Measurements from ENCODE around the gene TUBB1.
A peak's percentile ranks its signal among the peaks of the same experiment; 100 is the strongest.

The TUBB1 gene

GRCh38 chr20:59026904-59027740 lies 7.9 kb downstream of the TUBB1 start:
- Histone ChIP-seq H3K27ac (ENCODE audit: low read depth, low read length) (no peak overlapping the region), H3K9ac (ENCODE audit: low read length) (no peak overlapping the region), H3K4me1 (ENCODE audit: insufficient read depth, low read length) (peaks cover 47% of the 10 kb centered on the region), H3K4me3 (ENCODE audit: low read depth in 1 of 2, low read length in 2 of 2) (no peak overlapping the region), H3K27me3 (ENCODE audit: control insufficient read depth in 1 of 2, insufficient read depth in 2 of 2, low read length in 2 of 2) (no peaks in the 10 kb centered on the region), H3K36me3 (ENCODE audit: insufficient read depth, low read length) (peaks cover 49% of the 10 kb centered on the region), H3K9me3 (ENCODE audit: low read length) (no peaks in the 10 kb centered on the region)

GRCh38 chr20:59027741-59028320 lies 8.6 kb downstream of the TUBB1 start:
- no peak overlapping the region for H3K9ac ChIP-seq (ENCODE audit: low read length)
- no peaks in the 10 kb centered on the region for H3K9me3 ChIP-seq (ENCODE audit: low read length)

GRCh38 chr20:59028812-59029211 lies 9.6 kb downstream of the TUBB1 start:
- Histone ChIP-seq H3K4me1 (ENCODE audit: insufficient read depth, low read length) (peaks cover 47% of the 10 kb centered on the region), H3K9me3 (ENCODE audit: low read length) (no peaks in the 10 kb centered on the region), H3K36me3 (ENCODE audit: insufficient read depth, low read length) (peaks cover 43% of the 10 kb centered on the region), H3K9ac (ENCODE audit: low read length) (no peak overlapping the region), H3K27ac (ENCODE audit: low read depth, low read length) (no peak overlapping the region), H3K4me3 (ENCODE audit: low read depth in 1 of 2, low read length in 2 of 2) (peak overlapping the region in 1 of 2 donors; percentile 1), H3K27me3 (ENCODE audit: control insufficient read depth in 1 of 2, insufficient read depth in 2 of 2, low read length in 2 of 2) (no peaks in the 10 kb centered on the region)

More at GRCh38 chr20:59027741-59028320, 8.6 kb downstream of the TUBB1 start:
- no peak overlapping the region for H3K27ac ChIP-seq (ENCODE audit: low read depth, low read length)
- H3K27me3 ChIP-seq (ENCODE audit: control insufficient read depth in 1 of 2, insufficient read depth in 2 of 2, low read length in 2 of 2): no peaks in the 10 kb centered on the region
- peaks cover 49% of the 10 kb centered on the region for H3K36me3 ChIP-seq (ENCODE audit: insufficient read depth, low read length)
- H3K4me3 ChIP-seq (ENCODE audit: low read depth in 1 of 2, low read length in 2 of 2): no peak overlapping the region
- peaks cover 47% of the 10 kb centered on the region for H3K4me1 ChIP-seq (ENCODE audit: insufficient read depth, low read length)

GRCh38 chr20:59030911-59031563 lies 11.8 kb downstream of the TUBB1 start:
- Histone ChIP-seq H3K27me3 (ENCODE audit: control insufficient read depth in 1 of 2, insufficient read depth in 2 of 2, low read length in 2 of 2) (no peaks in the 10 kb centered on the region), H3K27ac (ENCODE audit: low read depth, low read length) (no peak overlapping the region), H3K9me3 (ENCODE audit: low read length) (no peaks in the 10 kb centered on the region), H3K4me1 (ENCODE audit: insufficient read depth, low read length) (peaks cover 47% of the 10 kb centered on the region), H3K9ac (ENCODE audit: low read length) (peak overlapping the region; percentile 26), H3K4me3 (ENCODE audit: low read depth in 1 of 2, low read length in 2 of 2) (peak overlapping the region; percentile 60 to 93), H3K36me3 (ENCODE audit: insufficient read depth, low read length) (peaks cover 39% of the 10 kb centered on the region)

GRCh38 chr20:59031564-59032022 lies 12.4 kb downstream of the TUBB1 start:
- H3K4me1 ChIP-seq (ENCODE audit: insufficient read depth, low read length): peaks cover 46% of the 10 kb centered on the region

DNA sequence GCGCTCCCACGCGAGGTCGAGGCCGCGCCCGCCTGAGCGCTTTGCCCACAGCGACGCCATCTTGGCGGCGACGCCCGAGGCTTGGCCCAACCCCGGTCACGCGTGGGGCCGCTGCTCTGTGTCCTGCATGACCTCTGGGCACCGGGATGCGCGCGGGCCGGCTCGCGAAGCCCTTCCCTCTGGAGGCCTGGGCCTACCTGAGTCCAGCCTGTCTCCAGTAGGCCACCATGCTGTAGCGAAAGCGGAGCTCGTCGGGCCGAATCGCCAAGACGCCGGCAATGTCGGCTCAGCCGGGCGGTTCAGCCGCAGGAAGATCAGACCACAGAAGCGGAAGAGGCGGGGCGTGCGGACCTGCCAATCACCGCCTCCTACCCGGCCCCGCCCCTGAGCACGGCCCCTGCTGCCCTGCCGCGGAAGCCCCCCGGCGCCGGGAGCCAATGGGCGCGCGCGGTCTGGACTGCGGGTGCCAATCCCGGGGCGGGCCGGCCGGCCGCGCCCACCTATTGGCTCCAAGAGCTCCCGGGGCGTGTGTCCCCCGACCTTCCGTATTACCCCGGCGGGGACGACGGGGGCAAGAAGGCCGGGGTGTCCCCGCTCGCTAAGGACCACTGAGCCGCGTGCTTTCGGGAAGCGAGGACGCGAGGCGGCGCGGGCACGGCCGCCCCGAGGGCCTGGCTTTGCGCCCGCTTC lies 12.9 kb downstream of the TUBB1 start, which contains the start of gene ATP5F1E:
TSS of gene ATP5F1E (minus strand) at position 313 of the 690 bp plus-strand sequence. CDS start at position 229, 84 bp downstream.
- Histone ChIP-seq H3K27me3 (ENCODE audit: control insufficient read depth in 1 of 2, insufficient read depth in 2 of 2, low read length in 2 of 2) (no peaks in the 10 kb centered on the region), H3K4me1 (ENCODE audit: insufficient read depth, low read length) (peaks cover 41% of the 10 kb centered on the region), H3K27ac (ENCODE audit: low read depth, low read length) (peak within 1 kb of the TSS; percentile 85), H3K9me3 (ENCODE audit: low read length) (no peaks in the 10 kb centered on the region), H3K4me3 (ENCODE audit: low read depth in 1 of 2, low read length in 2 of 2) (peak within 1 kb of the TSS; percentile 74 to 93), H3K36me3 (ENCODE audit: insufficient read depth, low read length) (peaks cover 47% of the 10 kb centered on the region), H3K9ac (ENCODE audit: low read length) (peak within 1 kb of the TSS; percentile 62)

More at GRCh38 chr20:59031564-59032022, 12.4 kb downstream of the TUBB1 start:
- no peaks in the 10 kb centered on the region for H3K27me3 ChIP-seq (ENCODE audit: control insufficient read depth in 1 of 2, insufficient read depth in 2 of 2, low read length in 2 of 2)
- H3K36me3 ChIP-seq (ENCODE audit: insufficient read depth, low read length): peaks cover 44% of the 10 kb centered on the region
- peak overlapping the region; percentile 26 for H3K9ac ChIP-seq (ENCODE audit: low read length)
- no peaks in the 10 kb centered on the region for H3K9me3 ChIP-seq (ENCODE audit: low read length)
- peak overlapping the region; percentile 60 to 93 for H3K4me3 ChIP-seq (ENCODE audit: low read depth in 1 of 2, low read length in 2 of 2)
- peak overlapping the region; percentile 85 for H3K27ac ChIP-seq (ENCODE audit: low read depth, low read length)

GRCh38 chr20:59032713-59033059 lies 13.5 kb downstream of the TUBB1 start:
- H3K9ac ChIP-seq (ENCODE audit: low read length): peak overlapping the region; percentile 62
- H3K36me3 ChIP-seq (ENCODE audit: insufficient read depth, low read length): peaks cover 47% of the 10 kb centered on the region
- H3K4me3 ChIP-seq (ENCODE audit: low read depth in 1 of 2, low read length in 2 of 2): peak overlapping the region; percentile 49 to 74
- H3K27me3 ChIP-seq (ENCODE audit: control insufficient read depth in 1 of 2, insufficient read depth in 2 of 2, low read length in 2 of 2): no peaks in the 10 kb centered on the region
- H3K27ac ChIP-seq (ENCODE audit: low read depth, low read length): peak overlapping the region; percentile 85
- H3K4me1 ChIP-seq (ENCODE audit: insufficient read depth, low read length): peaks cover 37% of the 10 kb centered on the region
- H3K9me3 ChIP-seq (ENCODE audit: low read length): no peaks in the 10 kb centered on the region

- Histone ChIP-seq H3K4me3 (ENCODE audit: low read depth in 1 of 2, low read length in 2 of 2) (peak overlapping the region in 1 of 2 donors; percentile 74), H3K9ac (ENCODE audit: low read length) (no peak overlapping the region), H3K27ac (ENCODE audit: low read depth, low read length) (peak overlapping the region; percentile 85), H3K36me3 (ENCODE audit: insufficient read depth, low read length) (peaks cover 48% of the 10 kb centered on the region), H3K27me3 (ENCODE audit: control insufficient read depth in 1 of 2, insufficient read depth in 2 of 2, low read length in 2 of 2) (no peaks in the 10 kb centered on the region), H3K9me3 (ENCODE audit: low read length) (no peaks in the 10 kb centered on the region), H3K4me1 (ENCODE audit: insufficient read depth, low read length) (peaks cover 33% of the 10 kb centered on the region)
These were observed 13.9 kb downstream of the TUBB1 start for GRCh38 chr20:59033093-59033492.

DNA sequence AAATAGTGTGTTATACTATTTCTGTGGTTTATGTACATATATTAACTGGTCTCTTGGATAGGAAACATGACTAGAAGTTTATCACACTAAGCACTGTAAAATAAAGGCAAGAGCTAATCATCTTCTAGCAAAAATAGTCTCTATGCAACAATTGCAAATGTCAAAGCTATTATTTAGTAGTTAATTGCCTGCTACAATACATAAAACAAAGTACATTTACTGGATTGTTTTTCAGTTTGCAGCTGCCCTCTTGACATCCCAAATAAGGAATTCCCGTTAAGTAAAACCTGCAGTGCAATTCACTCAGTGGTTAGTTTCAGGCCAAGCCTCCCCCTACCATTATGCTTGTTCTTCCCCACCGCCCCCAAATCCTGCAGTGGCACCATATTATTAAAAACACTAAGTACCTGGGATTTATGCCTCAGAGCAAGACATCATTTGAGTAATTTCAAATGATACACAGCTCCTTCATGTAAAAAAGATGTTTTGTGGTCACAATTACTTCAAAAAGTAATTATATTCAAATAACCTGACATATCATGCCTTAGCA lies 14.5 kb downstream of the TUBB1 start:
- Histone ChIP-seq H3K9ac (ENCODE audit: low read length) (no peak overlapping the region), H3K4me1 (ENCODE audit: insufficient read depth, low read length) (peaks cover 27% of the 10 kb centered on the region), H3K4me3 (ENCODE audit: low read depth in 1 of 2, low read length in 2 of 2) (no peak overlapping the region), H3K9me3 (ENCODE audit: low read length) (no peaks in the 10 kb centered on the region), H3K36me3 (ENCODE audit: insufficient read depth, low read length) (peaks cover 46% of the 10 kb centered on the region), H3K27ac (ENCODE audit: low read depth, low read length) (no peak overlapping the region), H3K27me3 (ENCODE audit: control insufficient read depth in 1 of 2, insufficient read depth in 2 of 2, low read length in 2 of 2) (no peaks in the 10 kb centered on the region)

DNA sequence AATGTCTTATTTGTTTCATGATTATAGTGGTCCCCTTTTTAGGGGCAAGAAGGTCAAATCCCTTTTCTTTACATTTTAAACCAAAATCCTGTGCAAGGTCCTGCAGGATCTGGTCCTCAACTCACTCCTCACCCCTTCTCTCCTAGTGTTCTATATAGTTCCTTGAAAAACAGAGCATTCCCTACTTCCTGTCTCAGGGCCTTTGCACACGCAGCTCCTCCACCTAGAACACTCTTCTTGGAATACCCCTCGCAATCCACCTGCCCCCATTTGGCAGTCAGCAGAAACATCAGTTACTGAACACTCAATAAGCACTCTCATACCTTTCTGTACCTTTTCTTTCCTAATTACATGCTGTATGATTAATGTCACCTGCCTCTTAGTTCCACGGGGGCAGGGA lies 16.2 kb downstream of the TUBB1 start:
- H3K36me3 ChIP-seq (ENCODE audit: insufficient read depth, low read length): peaks cover 31% of the 10 kb centered on the region

More for the DNA sequence above, 16.2 kb downstream of the TUBB1 start:
- H3K9ac ChIP-seq (ENCODE audit: low read length): no peak overlapping the region
- no peak overlapping the region for H3K4me3 ChIP-seq (ENCODE audit: low read depth in 1 of 2, low read length in 2 of 2)
- no peak overlapping the region for H3K27ac ChIP-seq (ENCODE audit: low read depth, low read length)
- no peaks in the 10 kb centered on the region for H3K9me3 ChIP-seq (ENCODE audit: low read length)
- H3K4me1 ChIP-seq (ENCODE audit: insufficient read depth, low read length): peaks cover 10% of the 10 kb centered on the region
- H3K27me3 ChIP-seq (ENCODE audit: control insufficient read depth in 1 of 2, insufficient read depth in 2 of 2, low read length in 2 of 2): no peaks in the 10 kb centered on the region
